NCI-H2196 (cell line): ENCODE data around the gene GFOD1.

Experiments
- DNase-seq: peaks from one replicate; lab custom pipeline; 2025; ENCODE audit not compliant: unreplicated experiment; lab: John Stamatoyannopoulos, UW

Gene GFOD1

GRCh38 chr6:13487122-13488014 is at the start of gene GFOD1:
Gene GFOD1 (minus strand): TSS chr6:13487600. CDS start chr6:13486890, 710 bp downstream.
- peak; percentile 87 for DNase-seq

- DNase-seq: no peak
Observed at GRCh38 chr6:13536796-13537526, 49.6 kb upstream of the GFOD1 start.

- DNase-seq: no peak
Observed at GRCh38 chr6:13535306-13535705, 47.9 kb upstream of the GFOD1 start.

- DNase-seq: no peak
Observed at GRCh38 chr6:13534536-13534935, 47.1 kb upstream of the GFOD1 start.

GRCh38 chr6:13531956-13532355 is 44.6 kb upstream of the GFOD1 start:
- DNase-seq: no peak

- DNase-seq: no peak
Observed at GRCh38 chr6:13528777-13529343, 41.5 kb upstream of the GFOD1 start.

GRCh38 chr6:13528232-13528631 is 40.8 kb upstream of the GFOD1 start:
- DNase-seq: no peak

GRCh38 chr6:13527671-13528056 is 40.3 kb upstream of the GFOD1 start:
- no peak for DNase-seq

GRCh38 chr6:13526727-13527670 is 39.6 kb upstream of the GFOD1 start:
- peak; percentile 21 for DNase-seq

GRCh38 chr6:13526357-13526726 is 38.9 kb upstream of the GFOD1 start:
- no peak for DNase-seq

- no peak for DNase-seq
Observed at GRCh38 chr6:13524801-13525508, 37.6 kb upstream of the GFOD1 start.

GRCh38 chr6:13523826-13524622 is 36.6 kb upstream of the GFOD1 start:
- no peak for DNase-seq

GRCh38 chr6:13522656-13523055 is 35.3 kb upstream of the GFOD1 start:
- DNase-seq: no peak

- DNase-seq: no peak
Observed at GRCh38 chr6:13519839-13520238, 32.4 kb upstream of the GFOD1 start.

GRCh38 chr6:13517116-13517515 is 29.7 kb upstream of the GFOD1 start:
- no peak for DNase-seq

GRCh38 chr6:13515912-13516311 is 28.5 kb upstream of the GFOD1 start:
- no peak for DNase-seq

- no peak for DNase-seq
Observed at GRCh38 chr6:13513626-13514502, 26.5 kb upstream of the GFOD1 start.

GRCh38 chr6:13512900-13513299 is 25.5 kb upstream of the GFOD1 start:
- no peak for DNase-seq
